Measurements from ENCODE around the gene IGSF9. TPM values are rescaled to one million over a fixed set of nuclear protein-coding genes. Genes with fewer than 3 reads are reported as not detected.

IGSF9 gene
- total RNA-seq, 3 donors from 2014 or later = 21.5 to 70.8 (median 25.9) TPM

DNA sequence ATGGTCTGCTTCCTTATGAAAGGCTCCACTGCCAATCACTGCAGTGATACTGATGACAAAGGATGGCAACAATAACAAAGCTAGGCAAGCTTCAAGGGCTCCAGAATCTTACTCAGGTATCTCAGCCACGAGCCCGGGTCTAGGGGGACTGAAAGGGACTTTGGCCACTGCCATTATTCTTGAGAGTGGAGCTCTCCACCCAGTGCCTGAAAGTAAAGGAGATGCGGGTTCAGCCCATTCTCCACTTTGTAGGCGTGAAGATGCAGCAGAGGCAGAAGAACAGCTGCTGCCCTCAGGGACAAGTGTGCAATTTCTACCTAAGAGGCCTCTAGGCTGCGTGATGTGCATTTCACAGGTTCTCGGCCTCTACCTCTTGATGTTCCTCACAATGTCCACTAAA is 40.1 kb upstream of the IGSF9 start:
- no peak for DNase-seq
- Histone ChIP-seq H3K9me3 (no peaks in the 10 kb centered on the region), H3K4me1 (ENCODE audit: low read depth) (no peaks in the 10 kb centered on the region), H3K36me3 (ENCODE audit: low read depth) (no peaks in the 10 kb centered on the region), H3K4me3 (no peak overlapping the region)
- intact Hi-C loops (cut with DNase I, micrococcal nuclease) = no loop called here
- TF ChIP-seq, protein P1, sequence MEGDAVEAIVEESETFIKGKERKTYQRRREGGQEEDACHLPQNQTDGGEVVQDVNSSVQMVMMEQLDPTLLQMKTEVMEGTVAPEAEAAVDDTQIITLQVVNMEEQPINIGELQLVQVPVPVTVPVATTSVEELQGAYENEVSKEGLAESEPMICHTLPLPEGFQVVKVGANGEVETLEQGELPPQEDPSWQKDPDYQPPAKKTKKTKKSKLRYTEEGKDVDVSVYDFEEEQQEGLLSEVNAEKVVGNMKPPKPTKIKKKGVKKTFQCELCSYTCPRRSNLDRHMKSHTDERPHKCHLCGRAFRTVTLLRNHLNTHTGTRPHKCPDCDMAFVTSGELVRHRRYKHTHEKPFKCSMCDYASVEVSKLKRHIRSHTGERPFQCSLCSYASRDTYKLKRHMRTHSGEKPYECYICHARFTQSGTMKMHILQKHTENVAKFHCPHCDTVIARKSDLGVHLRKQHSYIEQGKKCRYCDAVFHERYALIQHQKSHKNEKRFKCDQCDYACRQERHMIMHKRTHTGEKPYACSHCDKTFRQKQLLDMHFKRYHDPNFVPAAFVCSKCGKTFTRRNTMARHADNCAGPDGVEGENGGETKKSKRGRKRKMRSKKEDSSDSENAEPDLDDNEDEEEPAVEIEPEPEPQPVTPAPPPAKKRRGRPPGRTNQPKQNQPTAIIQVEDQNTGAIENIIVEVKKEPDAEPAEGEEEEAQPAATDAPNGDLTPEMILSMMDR (IDR thresholded peaks at IDR 0.05) = no peak
- ATAC-seq = no peak

DNA sequence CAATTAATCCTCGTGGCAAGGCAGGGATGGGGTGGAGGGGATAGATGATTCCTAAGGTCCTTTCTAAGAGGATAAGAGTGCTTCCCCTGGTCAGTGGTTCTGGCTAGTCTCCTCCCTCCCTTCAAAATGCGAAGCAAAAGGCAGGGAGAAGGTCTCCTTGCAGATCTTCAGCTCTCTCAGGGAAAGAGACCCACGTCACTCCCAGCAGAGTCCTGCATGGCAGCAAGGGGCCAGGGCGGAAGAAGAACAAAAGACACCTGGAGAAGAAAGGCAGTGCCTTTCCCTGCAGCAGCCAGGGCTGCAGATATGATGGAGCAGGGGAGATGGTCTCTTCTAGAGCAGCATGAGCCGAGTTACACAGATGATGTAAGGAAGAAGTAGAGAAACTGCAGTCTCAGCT is 38.3 kb upstream of the IGSF9 start:
- TF ChIP-seq, protein P1 (IDR thresholded peaks at IDR 0.05) = no peak
- no peak for ATAC-seq
- Histone ChIP-seq H3K4me1 (ENCODE audit: low read depth) (no peaks in the 10 kb centered on the region), H3K9me3 (no peaks in the 10 kb centered on the region), H3K36me3 (ENCODE audit: low read depth) (no peaks in the 10 kb centered on the region), H3K4me3 (no peak overlapping the region)
- no peak for DNase-seq
- intact Hi-C loops (cut with DNase I, micrococcal nuclease) = no loop called here

DNA sequence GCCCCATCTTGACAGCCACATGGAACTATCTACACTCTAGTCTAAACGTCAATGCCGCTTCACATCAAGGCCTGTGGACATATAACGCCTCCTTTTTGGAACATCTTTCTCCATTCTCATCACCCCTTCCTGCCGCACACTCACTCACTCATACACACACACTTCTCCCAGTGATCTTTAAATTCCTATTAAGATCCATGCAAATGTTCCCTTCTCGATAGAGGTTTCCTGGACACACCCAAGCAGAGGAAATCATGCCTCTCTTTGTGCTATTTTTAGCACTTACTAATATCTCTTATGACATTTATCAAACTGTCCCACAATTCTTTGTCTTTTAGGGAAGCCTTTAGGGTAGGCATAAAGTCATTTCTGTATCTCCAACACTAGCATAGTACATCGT is 36.9 kb upstream of the IGSF9 start:
- intact Hi-C loops (cut with DNase I, micrococcal nuclease) = no loop called here
- H3K4me3 ChIP-seq = no peak overlapping the region
- ATAC-seq (no peak), DNase-seq (no peak)
- no peaks in the 10 kb centered on the region for H3K9me3 ChIP-seq
- H3K36me3 ChIP-seq (ENCODE audit: low read depth) = no peaks in the 10 kb centered on the region
- H3K4me1 ChIP-seq (ENCODE audit: low read depth) = no peaks in the 10 kb centered on the region
- TF ChIP-seq, protein P1 (IDR thresholded peaks at IDR 0.05) = no peak

DNA sequence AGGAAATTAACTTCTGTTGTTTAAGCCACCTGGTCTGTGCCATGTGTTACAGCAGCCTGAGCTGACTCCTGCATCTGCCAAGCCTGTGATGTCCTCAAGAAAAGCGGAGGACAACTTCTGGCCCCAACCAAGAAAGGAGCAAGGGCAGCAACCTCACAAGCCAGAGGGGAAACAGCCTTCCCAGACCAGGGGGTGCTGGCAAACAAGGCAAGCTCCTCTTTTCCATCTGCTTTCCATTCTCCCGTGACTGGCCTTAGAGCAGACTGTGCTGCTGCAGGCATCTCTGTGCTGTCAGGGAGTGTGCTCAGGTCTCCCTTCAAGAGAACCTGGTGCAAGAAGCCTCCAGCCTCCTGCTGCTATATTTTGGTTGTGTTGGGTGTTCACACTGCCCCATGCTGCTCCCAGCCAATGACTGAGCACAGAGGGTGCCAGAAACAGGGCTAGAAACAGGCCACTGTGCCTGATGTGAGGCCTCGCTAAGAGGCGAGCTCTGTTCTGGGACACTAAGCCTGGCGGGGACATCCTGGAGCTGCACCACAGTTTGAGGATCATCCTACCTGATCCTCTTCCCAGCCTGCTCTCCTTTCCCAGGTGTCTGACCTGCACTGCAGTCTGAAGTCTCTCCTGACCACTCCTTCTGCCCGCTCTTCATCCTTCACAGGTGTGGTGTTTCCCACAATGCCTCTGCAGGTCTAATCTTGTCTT is 36.1 kb upstream of the IGSF9 start:
- no peak for ATAC-seq
- DNase-seq = no peak
- TF ChIP-seq, protein P1 (IDR thresholded peaks at IDR 0.05) = no peak
- intact Hi-C loops (cut with DNase I, micrococcal nuclease) = no loop called here
- Histone ChIP-seq H3K9me3 (no peaks in the 10 kb centered on the region), H3K4me1 (ENCODE audit: low read depth) (no peaks in the 10 kb centered on the region), H3K36me3 (ENCODE audit: low read depth) (no peaks in the 10 kb centered on the region), H3K4me3 (no peak overlapping the region)

DNA sequence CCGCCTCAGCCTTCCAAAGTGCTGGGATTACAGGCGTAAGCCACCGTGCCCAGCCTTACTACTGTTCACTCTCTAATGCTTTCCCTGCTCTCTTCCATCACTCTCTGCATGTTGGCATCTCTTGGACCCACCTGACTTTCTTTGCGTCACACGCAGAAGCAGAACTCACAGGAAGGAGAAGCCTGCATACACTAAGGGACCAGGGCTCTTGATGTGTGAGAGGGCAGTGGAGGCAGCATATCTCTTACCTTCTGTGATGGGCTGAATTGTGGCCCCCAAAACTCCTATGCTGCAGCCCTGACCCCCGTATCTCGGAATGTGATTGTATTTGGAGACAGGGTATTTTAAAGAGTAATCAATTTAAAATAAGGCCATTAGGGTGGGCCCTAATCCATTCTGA is 35.4 kb upstream of the IGSF9 start:
- no peak for ATAC-seq
- H3K4me1 ChIP-seq (ENCODE audit: low read depth) = no peaks in the 10 kb centered on the region
- H3K9me3 ChIP-seq = no peaks in the 10 kb centered on the region
- intact Hi-C loops (cut with DNase I, micrococcal nuclease) = no loop called here
- TF ChIP-seq, protein P1 (IDR thresholded peaks at IDR 0.05) = no peak
- no peak for DNase-seq
- H3K4me3 ChIP-seq = no peak overlapping the region
- no peaks in the 10 kb centered on the region for H3K36me3 ChIP-seq (ENCODE audit: low read depth)

DNA sequence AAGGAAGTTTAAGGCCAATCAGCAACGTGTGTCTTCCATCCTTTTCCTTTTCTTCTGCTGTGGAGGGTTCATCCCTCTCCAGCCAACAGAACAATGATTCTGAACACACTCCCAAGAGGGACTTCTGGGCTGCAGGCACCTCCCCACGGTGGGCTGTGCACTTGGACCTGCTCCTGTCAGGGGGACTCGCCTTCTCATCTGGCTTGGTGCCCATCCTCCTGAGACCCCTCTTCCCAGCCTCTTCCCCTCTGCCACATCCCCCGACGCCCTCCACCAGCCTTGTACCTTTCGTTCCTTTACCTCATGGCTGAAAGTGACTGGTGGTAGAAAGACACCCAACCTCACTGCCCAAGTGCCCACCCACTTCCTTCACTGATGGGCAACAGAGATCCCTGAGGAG is 34.7 kb upstream of the IGSF9 start:
- intact Hi-C loops (cut with DNase I, micrococcal nuclease) = no loop called here
- DNase-seq (no peak), ATAC-seq (no peak)
- H3K36me3 ChIP-seq (ENCODE audit: low read depth) = no peaks in the 10 kb centered on the region
- H3K4me3 ChIP-seq = no peak overlapping the region
- H3K9me3 ChIP-seq = no peaks in the 10 kb centered on the region
- H3K4me1 ChIP-seq (ENCODE audit: low read depth) = no peaks in the 10 kb centered on the region
- TF ChIP-seq, protein P1 (IDR thresholded peaks at IDR 0.05) = no peak

Measured in mucosa of descending colon (tissue), 3 donors.